ENCODE data around the gene CDK6. TPM values are rescaled to one million over a fixed set of nuclear protein-coding genes. Genes with fewer than 3 reads are reported as not detected.

The CDK6 gene
- polyA plus RNA-seq, 2 of the 4 experiments (the other 2 are of a cell fraction): 13.6 to 25.9 TPM

DNA sequence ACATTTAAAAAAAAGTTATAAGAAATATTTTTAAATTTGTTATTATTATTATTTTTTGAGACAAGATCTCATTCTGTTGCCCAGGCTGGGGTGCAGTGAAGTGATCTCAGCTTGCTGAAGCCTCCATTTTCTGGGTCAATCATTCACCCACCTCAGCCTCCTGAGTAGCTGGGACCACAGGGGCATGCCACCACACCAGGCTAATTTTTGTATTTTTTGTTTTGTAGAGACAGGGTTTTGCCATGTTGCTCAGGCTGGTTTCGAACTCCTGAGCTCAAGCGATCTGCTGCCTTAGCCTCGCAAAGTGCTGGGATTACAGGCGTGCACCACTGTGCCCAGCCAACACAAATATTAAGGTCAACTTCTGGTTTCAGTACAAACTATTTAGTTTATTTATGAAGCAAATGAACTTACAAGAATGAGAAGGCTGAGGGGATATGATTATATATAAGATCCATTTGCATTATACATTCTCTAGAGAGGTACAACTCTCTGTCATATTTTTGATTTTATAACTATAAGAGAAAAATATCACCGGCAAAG, 200.3 kb downstream of the CDK6 start:
- no peak for FAIRE-seq

GRCh38 chr7:92635538-92635937, 200.8 kb downstream of the CDK6 start:
- Histone ChIP-seq H3K4me2 (peak overlapping the region; percentile 76), H3K9me3 (no peaks in the 10 kb centered on the region), H3K4me3 (no peak overlapping the region; the same call in 2 of the 3 replicates), H3K4me1 (peaks cover 46% of the 10 kb centered on the region), H3K27ac (peak overlapping the region; percentile 63 to 80)
- ATAC-seq: no peak
- 41% methylated on average over 4 of the region's 4 CpGs for WGBS (ENCODE audit: missing lambda C conversion rate)
- no peak for DNase-seq (ENCODE audit: low read depth in 1 of 2, low spot score in 1 of 2)
- no peak for FAIRE-seq
- POLR2A ChIA-PET: interaction anchor here (1.1 kb wide), 1 partner anchor 107 kb away, joined by 4 read pairs; the partner anchor contains the start of genes PEX1 and RBM48
- CTCF ChIA-PET: interaction anchor here (0.5 to 1.9 kb wide), 3 partner anchors 105 to 197 kb away, joined by 3 to 5 read pairs (median 3); no protein-coding TSS in a partner anchor
- no peak for TF ChIP-seq ZC3H11A (IDR thresholded peaks at IDR 0.05)
- TF ChIP-seq, protein P1, sequence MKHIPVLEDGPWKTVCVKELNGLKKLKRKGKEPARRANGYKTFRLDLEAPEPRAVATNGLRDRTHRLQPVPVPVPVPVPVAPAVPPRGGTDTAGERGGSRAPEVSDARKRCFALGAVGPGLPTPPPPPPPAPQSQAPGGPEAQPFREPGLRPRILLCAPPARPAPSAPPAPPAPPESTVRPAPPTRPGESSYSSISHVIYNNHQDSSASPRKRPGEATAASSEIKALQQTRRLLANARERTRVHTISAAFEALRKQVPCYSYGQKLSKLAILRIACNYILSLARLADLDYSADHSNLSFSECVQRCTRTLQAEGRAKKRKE (CRISPR knock-in tag; IDR thresholded peaks at IDR 0.05; ENCODE audit: low read depth): no peak
- TF ChIP-seq MAZ (IDR thresholded peaks at IDR 0.05; ENCODE audit: borderline replicate concordance, low read depth, low read length): no peak

More for the DNA sequence above, 200.3 kb downstream of the CDK6 start:
- peak overlapping the region; percentile 76 for H3K4me2 ChIP-seq
- ATAC-seq (no peak), DNase-seq (ENCODE audit: low read depth in 1 of 2, low spot score in 1 of 2) (no peak)
- no peaks in the 10 kb centered on the region for H3K9me3 ChIP-seq
- no peak overlapping the region for H3K4me3 ChIP-seq
- CTCF ChIA-PET: interaction anchor here (1.9 kb wide), 1 partner anchor 197 kb away, joined by 5 read pairs; no protein-coding TSS in a partner anchor
- POLR2A ChIA-PET: no interaction called here
- 98% methylated on average over 5 of the region's 5 CpGs for WGBS (ENCODE audit: missing lambda C conversion rate)
- H3K4me1 ChIP-seq: peaks cover 46% of the 10 kb centered on the region
- peak overlapping the region; percentile 63 to 80; a peak in 4 of 6 replicates for H3K27ac ChIP-seq
- TF ChIP-seq SREBF2 (IDR thresholded peaks at IDR 0.05) (no peak), NFE2L2 (conservative IDR thresholded peaks at IDR 0.05; ENCODE audit: low read length) (no peak), JUN (IDR thresholded peaks at IDR 0.05) (no peak), GATA3 (IDR thresholded peaks at IDR 0.05; ENCODE audit: borderline replicate concordance) (no peak), POLR2AphosphoS2 (conservative IDR thresholded peaks at IDR 0.05; ENCODE audit: low read length) (no peak), KDM1A (IDR thresholded peaks at IDR 0.05; ENCODE audit: low read depth) (no peak), CBX2 (IDR thresholded peaks at IDR 0.05; ENCODE audit: borderline replicate concordance, low read depth) (no peak), HMGXB4 (CRISPR knock-in tag; IDR thresholded peaks at IDR 0.05; ENCODE audit: borderline replicate concordance) (no peak), BCL3 (IDR thresholded peaks at IDR 0.05) (no peak), HOXA7 (CRISPR knock-in tag; IDR thresholded peaks at IDR 0.05) (no peak), KDM5A (IDR thresholded peaks at IDR 0.05) (no peak)
- TF ChIP-seq, protein P2, sequence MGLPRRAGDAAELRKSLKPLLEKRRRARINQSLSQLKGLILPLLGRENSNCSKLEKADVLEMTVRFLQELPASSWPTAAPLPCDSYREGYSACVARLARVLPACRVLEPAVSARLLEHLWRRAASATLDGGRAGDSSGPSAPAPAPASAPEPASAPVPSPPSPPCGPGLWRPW (IDR thresholded peaks at IDR 0.05): no peak

GRCh38 chr7:92634924-92635519, 201.4 kb downstream of the CDK6 start:
- DNase-seq (ENCODE audit: low read depth in 1 of 2, low spot score in 1 of 2) (peak in 1 of 2 experiments; percentile 63), FAIRE-seq (peak; percentile 78), ATAC-seq (peak; percentile 70 to 82)
- POLR2A ChIA-PET: interaction anchor here (0.9 to 1.1 kb wide), 2 partner anchors 9 to 106 kb away, joined by 3 to 4 read pairs; partner anchors contain the start of genes PEX1 and RBM48
- no peak overlapping the region; the same call in 2 of the 3 replicates for H3K4me3 ChIP-seq
- H3K4me2 ChIP-seq: peak overlapping the region; percentile 76
- CTCF ChIA-PET: interaction anchor here (0.5 to 1.9 kb wide), 3 partner anchors 104 to 198 kb away, joined by 3 to 5 read pairs (median 3); no protein-coding TSS in a partner anchor
- H3K27ac ChIP-seq: peak overlapping the region; percentile 63 to 80
- peaks cover 46% of the 10 kb centered on the region for H3K4me1 ChIP-seq
- WGBS (ENCODE audit: missing lambda C conversion rate): 3% methylated on average over 4 of the region's 4 CpGs
- H3K9me3 ChIP-seq: no peaks in the 10 kb centered on the region
- no peak for TF ChIP-seq EHMT2 (IDR thresholded peaks at IDR 0.05; ENCODE audit: low read depth)
- TF ChIP-seq, protein P3, sequence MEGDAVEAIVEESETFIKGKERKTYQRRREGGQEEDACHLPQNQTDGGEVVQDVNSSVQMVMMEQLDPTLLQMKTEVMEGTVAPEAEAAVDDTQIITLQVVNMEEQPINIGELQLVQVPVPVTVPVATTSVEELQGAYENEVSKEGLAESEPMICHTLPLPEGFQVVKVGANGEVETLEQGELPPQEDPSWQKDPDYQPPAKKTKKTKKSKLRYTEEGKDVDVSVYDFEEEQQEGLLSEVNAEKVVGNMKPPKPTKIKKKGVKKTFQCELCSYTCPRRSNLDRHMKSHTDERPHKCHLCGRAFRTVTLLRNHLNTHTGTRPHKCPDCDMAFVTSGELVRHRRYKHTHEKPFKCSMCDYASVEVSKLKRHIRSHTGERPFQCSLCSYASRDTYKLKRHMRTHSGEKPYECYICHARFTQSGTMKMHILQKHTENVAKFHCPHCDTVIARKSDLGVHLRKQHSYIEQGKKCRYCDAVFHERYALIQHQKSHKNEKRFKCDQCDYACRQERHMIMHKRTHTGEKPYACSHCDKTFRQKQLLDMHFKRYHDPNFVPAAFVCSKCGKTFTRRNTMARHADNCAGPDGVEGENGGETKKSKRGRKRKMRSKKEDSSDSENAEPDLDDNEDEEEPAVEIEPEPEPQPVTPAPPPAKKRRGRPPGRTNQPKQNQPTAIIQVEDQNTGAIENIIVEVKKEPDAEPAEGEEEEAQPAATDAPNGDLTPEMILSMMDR (IDR thresholded peaks at IDR 0.05): no peak
- no peak for TF ChIP-seq RARB (CRISPR knock-in tag; IDR thresholded peaks at IDR 0.05)
- no peak for TF ChIP-seq TFCP2L1 (CRISPR knock-in tag; IDR thresholded peaks at IDR 0.05)
- TF ChIP-seq FOSL2 (IDR thresholded peaks at IDR 0.05): peak; percentile 80
- peak; percentile 94 for TF ChIP-seq FOSL2 (CRISPR knock-in tag; IDR thresholded peaks at IDR 0.05)
- TF ChIP-seq JUNB (IDR thresholded peaks at IDR 0.05): peak; percentile 71
- peak; percentile 94 for TF ChIP-seq MAFK (IDR thresholded peaks at IDR 0.05; ENCODE audit: partially characterized antibody)

All from A549 (cell line).